Measurements from ENCODE around the gene TRIM24. TPM values are rescaled to one million over a fixed set of nuclear protein-coding genes. Genes with fewer than 3 reads are reported as not detected.
A peak's percentile ranks its signal among the peaks of the same experiment; 100 is the strongest.
"Not testable (repeated sequence)": the region's sequence is repeated elsewhere in the genome, so short reads cannot be mapped to it uniquely, and the experiment has no call there.

The TRIM24 gene
- 10 to 100 TPM in 3 of 6 experiments, 1 to 10 TPM in 3; 7.9 to 11.2 (median 9.9) TPM for total RNA-seq (2021; fragmentation: NEBNext Ultra II Directional; extraction: Animal tissue kit (Norgen Biotek cat#: 25700))
- long read RNA-seq, partial matches to known transcripts, result 2 of 3 reads
- long read RNA-seq, other reads (novel, unspliced or antisense), result 1 of 3 reads

DNA sequence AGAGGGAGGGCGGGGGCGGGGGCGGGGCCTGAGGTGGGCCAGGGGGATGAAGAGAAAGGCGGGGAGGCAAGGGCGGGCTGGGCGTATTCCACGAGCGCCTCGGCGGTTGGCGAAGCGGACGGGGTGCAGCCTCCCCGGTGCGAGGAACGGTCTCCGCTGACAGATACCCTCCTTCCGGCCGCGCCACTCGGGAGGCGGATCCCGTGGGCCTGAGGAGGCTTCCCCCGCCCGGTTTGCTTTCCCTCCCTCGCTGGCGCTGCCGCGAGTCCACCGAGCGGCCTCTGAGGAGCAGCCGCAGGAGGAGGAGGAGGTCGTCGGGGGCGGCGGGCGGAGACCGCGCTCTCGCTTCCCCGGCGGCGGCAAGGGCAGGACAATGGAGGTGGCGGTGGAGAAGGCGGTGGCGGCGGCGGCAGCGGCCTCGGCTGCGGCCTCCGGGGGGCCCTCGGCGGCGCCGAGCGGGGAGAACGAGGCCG, at the start of gene TRIM24:
Gene TRIM24 (plus strand): TSS at position 84 of the 473 bp plus-strand sequence. CDS start 290 bp downstream, at position 374.
- TF ChIP-seq, protein P1, sequence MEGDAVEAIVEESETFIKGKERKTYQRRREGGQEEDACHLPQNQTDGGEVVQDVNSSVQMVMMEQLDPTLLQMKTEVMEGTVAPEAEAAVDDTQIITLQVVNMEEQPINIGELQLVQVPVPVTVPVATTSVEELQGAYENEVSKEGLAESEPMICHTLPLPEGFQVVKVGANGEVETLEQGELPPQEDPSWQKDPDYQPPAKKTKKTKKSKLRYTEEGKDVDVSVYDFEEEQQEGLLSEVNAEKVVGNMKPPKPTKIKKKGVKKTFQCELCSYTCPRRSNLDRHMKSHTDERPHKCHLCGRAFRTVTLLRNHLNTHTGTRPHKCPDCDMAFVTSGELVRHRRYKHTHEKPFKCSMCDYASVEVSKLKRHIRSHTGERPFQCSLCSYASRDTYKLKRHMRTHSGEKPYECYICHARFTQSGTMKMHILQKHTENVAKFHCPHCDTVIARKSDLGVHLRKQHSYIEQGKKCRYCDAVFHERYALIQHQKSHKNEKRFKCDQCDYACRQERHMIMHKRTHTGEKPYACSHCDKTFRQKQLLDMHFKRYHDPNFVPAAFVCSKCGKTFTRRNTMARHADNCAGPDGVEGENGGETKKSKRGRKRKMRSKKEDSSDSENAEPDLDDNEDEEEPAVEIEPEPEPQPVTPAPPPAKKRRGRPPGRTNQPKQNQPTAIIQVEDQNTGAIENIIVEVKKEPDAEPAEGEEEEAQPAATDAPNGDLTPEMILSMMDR (IDR thresholded peaks at IDR 0.05), result no peak
- Mint-ChIP-seq H3K27me3 (ENCODE audit: insufficient read depth) (no peaks in the 10 kb centered on the region), H3K4me3 (peak within 1 kb of the TSS; percentile 96), H3K36me3 (ENCODE audit: low read depth) (peaks cover 5% of the 10 kb centered on the region; the same call in 1 of the 2 replicates), H3K4me1 (ENCODE audit: low read depth) (peaks cover 28% of the 10 kb centered on the region), H3K9me3 (no peaks in the 10 kb centered on the region), H3K27ac (peak within 1 kb of the TSS; percentile 78)
- DNase-seq, result no peak

DNA sequence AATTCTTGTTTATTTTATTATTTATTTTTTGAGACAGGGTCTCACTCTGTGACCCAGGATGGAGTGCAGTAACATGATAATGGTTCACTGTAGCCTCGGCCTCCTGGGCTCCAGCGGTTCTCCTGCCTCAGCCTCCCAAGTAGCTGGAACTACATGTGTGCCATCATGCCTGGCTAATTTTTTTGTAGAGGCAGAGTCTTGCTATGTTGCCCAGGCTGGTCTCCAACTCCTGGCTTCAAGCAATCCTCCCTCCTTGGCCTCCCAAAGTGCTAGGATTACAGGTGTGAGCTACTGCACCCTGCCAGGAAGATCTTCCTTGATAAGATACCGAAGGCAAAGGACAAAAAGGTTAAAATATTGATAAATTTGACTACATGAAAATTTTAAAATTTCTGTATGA, 48.0 kb upstream of the TRIM24 start:
- not testable (repeated sequence) for H3K4me1 Mint-ChIP-seq (ENCODE audit: low read depth); H3K36me3 Mint-ChIP-seq (ENCODE audit: low read depth); DNase-seq; H3K9me3 Mint-ChIP-seq; H3K27me3 Mint-ChIP-seq (ENCODE audit: insufficient read depth); H3K27ac Mint-ChIP-seq; H3K4me3 Mint-ChIP-seq

DNA sequence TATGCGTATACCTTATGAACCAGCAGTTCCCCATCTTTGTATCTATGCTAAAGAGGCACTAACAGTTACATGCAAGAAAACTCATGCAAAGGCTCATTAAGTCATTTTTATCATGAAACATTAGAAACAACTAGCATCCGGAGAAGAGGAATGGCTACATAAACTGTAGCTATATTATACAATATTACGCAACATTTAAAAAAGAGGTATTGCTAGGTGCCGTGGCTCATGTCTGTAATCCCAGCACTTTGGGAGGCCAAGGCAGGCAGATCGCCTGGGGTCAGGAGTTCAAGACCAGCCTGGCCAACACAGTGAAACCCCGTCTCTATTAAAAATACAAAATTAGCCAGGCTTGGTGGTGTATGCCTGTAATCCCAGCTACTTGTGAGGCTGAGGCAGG, 47.1 kb upstream of the TRIM24 start:
- not testable (repeated sequence) for H3K4me1 Mint-ChIP-seq (ENCODE audit: low read depth); H3K36me3 Mint-ChIP-seq (ENCODE audit: low read depth); DNase-seq; H3K27ac Mint-ChIP-seq; H3K27me3 Mint-ChIP-seq (ENCODE audit: insufficient read depth); H3K9me3 Mint-ChIP-seq; H3K4me3 Mint-ChIP-seq

DNA sequence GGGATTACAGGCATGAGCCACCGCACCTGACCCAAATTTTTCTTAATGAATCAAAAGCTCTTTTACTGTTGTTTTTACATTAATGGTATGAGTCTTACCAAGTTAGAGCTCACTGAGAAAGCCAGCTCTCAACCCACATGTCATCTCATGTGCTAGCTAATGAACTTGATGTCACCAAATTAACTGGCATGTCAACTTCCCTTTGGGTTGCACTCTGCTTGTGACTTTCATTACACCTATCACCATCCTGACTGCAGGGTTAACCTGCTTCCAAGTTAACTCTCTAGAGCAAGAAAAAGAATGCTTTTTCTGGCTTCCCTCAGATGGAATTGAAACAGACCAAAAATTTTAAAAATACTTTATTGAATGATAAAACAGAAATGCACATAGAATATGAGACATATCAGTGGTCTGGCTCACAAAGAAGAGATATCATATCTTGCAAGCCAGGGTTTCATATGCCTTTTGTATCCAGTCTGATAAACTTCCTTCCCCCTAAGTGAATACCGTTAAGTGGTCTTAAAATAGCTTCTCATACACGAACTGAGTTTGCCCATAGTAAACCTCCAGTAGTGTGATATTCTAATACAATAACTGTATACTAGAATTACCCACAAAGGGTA, 42.9 kb upstream of the TRIM24 start:
- Mint-ChIP-seq H3K27ac (no peak overlapping the region), H3K4me1 (ENCODE audit: low read depth) (no peaks in the 10 kb centered on the region), H3K9me3 (peaks cover 9% of the 10 kb centered on the region; the same call in 1 of the 2 replicates), H3K27me3 (ENCODE audit: insufficient read depth) (peaks cover 3% of the 10 kb centered on the region), H3K36me3 (ENCODE audit: low read depth) (no peaks in the 10 kb centered on the region), H3K4me3 (no peak overlapping the region)
- TF ChIP-seq, protein P1 (IDR thresholded peaks at IDR 0.05), result no peak
- no peak for DNase-seq

DNA sequence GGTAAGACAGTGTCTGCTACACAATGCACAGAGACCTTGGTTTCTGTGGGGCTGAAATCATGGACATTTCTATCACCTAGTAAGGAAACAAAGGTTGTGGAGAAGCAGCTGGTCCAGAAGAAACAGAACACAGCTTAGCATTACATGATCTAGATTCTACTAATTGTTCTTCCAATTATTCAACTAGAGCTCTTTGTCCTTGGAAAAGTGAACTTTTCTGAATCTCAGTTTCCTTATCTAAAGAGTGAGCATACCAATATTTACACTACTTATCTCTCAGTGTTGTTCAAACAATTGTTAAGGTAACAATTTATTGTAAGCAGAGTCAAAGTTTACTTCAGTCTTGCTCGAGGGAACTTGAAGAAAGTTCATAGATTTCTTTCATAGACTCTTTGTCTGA, 42.3 kb upstream of the TRIM24 start:
- Mint-ChIP-seq H3K27ac (no peak overlapping the region), H3K4me3 (no peak overlapping the region), H3K36me3 (ENCODE audit: low read depth) (no peaks in the 10 kb centered on the region), H3K4me1 (ENCODE audit: low read depth) (no peaks in the 10 kb centered on the region), H3K27me3 (ENCODE audit: insufficient read depth) (peaks cover 3% of the 10 kb centered on the region), H3K9me3 (peaks cover 9% of the 10 kb centered on the region; the same call in 1 of the 2 replicates)
- DNase-seq, result no peak
- TF ChIP-seq, protein P1 (IDR thresholded peaks at IDR 0.05), result no peak

DNA sequence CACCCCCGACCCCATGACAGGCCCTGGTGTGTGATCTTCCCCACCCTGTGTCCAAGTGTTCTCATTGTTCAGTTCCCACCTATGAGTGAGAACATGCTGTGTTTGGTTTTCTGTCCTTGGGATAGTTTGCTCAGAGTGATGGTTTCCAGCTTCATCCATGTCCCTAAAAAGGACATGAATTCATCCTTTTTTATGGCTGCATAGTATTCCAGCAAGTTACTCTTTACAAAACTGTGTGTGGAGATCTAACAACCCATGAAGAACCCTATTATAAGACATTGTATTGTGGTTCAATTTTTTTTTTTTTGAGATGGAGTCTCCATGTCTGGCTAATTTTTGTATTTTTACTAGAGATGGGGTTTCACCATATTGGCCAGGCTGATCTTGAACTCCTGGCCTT, 41.7 kb upstream of the TRIM24 start:
- H3K27me3 Mint-ChIP-seq (ENCODE audit: insufficient read depth); H3K4me1 Mint-ChIP-seq (ENCODE audit: low read depth); DNase-seq; H3K27ac Mint-ChIP-seq; H3K9me3 Mint-ChIP-seq; H3K36me3 Mint-ChIP-seq (ENCODE audit: low read depth); H3K4me3 Mint-ChIP-seq: not testable (repeated sequence)

DNA sequence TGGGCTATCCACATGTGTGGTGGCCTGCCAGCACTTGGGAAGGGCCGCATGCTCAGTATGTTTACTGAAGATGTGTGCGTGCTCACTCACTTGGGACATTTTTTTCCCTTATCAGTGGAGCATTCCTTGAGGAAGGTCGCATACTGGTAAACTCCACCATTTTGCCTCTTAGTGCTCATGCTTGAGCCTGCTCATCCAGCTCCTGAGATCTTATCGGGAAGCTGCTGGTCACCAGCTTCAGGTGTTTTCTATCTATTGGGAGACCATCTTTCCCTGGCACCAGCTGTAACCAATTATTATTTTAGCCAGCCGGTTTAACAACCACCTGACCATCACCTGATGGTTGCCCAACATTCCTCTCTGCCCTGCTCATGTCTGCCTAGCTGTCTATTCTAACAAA, 35.0 kb upstream of the TRIM24 start:
- H3K4me3 Mint-ChIP-seq, result no peak overlapping the region
- DNase-seq, result no peak
- H3K9me3 Mint-ChIP-seq, result peaks cover 25% of the 10 kb centered on the region
- H3K36me3 Mint-ChIP-seq (ENCODE audit: low read depth), result peaks cover 9% of the 10 kb centered on the region; the same call in 1 of the 2 replicates
- TF ChIP-seq, protein P1 (IDR thresholded peaks at IDR 0.05), result no peak
- no peaks in the 10 kb centered on the region for H3K4me1 Mint-ChIP-seq (ENCODE audit: low read depth)
- peaks cover 2% of the 10 kb centered on the region; the same call in 1 of the 2 replicates for H3K27me3 Mint-ChIP-seq (ENCODE audit: insufficient read depth)
- H3K27ac Mint-ChIP-seq, result no peak overlapping the region

All from HFFc6 (cell line).